KBM-7 (cell line): ENCODE measurements around the gene FLT1.

Experiments used
- DNase-seq: peaks from one replicate; pipeline ENCODE4 v3.0.0-alpha.2; 2015
- in situ Hi-C: fragments of 300-500 bp; cut with MboI; formaldehyde crosslinking; loops from 2 replicates; pipeline ENCODE4 v1.14.3; 2020; ENCODE audit warnings: low sequenced_read_pairs, low pct_unique_long_range_greater_than_20kb, mixed read lengths

The FLT1 gene

DNA sequence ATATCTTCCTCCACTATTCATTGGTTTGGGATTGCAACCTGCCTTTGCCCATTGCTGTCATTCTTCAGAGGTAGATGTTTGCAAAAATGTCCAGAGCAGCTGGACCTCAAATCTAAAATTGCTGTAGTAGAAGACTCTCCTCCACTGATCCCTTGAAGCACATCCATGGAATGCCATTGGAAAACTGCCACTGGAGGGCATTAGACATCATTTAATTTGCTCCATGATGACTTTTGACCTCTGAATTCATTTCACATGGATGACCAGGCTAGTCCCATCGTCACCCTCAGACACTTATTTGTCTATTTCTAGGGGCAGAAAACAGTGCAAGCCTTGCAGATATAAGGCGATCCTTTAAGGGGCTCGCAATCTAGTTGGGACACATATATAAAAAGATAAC, 33.9 kb upstream of the FLT1 start:
- in situ Hi-C loops, result no loop called here
- DNase-seq, result no peak

DNA sequence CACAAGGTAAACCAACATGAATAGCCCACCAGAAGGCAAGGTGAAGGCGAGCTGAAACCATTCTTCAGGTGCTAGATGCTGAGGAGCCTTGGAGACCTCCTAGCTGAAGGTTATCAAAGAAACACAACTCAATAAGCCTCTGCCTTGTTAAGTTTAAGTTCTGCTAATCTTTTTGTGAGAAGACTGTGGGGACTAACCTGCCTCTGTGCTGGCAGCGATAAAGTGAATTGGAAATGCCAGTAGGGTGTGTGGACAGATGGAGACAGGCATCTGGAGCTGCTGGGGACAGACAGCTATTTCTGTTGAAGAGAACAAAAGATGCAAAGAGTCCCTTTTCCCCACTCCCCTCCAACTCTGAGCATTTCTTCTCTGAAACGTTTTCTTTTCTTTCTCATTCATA, 33.5 kb upstream of the FLT1 start:
- in situ Hi-C loops, result no loop called here
- no peak for DNase-seq

DNA sequence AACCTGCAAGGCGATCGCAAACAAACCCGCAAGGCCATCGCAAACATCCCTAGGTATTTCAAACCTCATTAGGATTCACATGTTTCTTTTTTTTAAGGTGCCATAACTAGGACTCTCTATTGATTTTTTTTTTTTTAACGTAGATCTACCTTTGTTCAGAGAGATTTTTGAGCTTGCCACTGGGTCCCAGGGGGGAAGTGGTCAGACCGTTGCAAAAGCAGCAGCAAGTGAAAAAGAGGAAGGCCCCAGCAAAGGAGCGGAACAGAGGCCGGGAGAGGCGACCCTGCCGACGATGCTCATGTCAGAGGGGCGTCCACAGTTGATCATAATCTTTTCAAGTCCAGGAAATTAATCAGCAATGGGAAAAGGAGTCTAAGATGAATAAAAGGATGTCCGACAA, 32.7 kb upstream of the FLT1 start:
- in situ Hi-C loops, result no loop called here

DNA sequence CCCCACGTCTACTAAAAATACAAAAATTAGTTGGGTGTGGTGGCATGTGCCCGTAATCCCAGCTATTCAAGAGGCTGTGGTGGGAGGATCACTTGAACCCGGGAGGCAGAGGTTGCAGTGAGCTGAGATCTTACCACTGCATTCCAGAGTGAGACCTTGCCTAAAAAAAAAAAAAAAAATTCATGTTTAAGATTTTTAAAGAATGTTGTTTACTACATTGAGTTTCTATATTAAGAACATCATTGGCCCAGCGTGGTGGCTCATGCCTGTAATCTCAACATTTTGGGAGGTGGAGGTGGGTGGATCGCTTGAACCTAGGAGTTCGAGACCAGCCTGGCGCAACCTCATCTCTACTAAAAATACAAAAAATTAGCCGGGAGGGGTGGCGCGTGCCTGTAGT, 31.9 kb upstream of the FLT1 start:
- in situ Hi-C loops, result no loop called here
- no peak for DNase-seq

More for the DNA sequence above, 32.7 kb upstream of the FLT1 start:
- peak; percentile 75 for DNase-seq

DNA sequence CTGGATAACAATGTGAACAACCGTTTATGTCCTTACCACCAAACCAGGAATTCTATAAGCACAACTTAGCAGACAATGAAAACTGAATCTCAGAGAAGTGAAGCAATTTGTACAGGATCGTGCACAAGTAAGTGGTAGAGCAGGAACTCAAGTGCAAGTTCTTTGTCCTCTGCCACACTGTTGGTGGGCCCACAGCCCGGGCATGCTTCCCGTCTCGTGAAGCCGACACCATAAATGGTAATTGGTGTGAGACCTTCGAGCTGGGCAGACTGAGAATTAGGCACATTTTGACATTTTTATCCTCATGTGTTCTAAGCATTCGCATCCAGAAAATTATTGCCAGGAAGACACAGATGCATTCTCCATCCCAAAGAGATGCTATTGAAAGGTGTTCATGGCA, 27.9 kb upstream of the FLT1 start:
- in situ Hi-C loops, result no loop called here
- no peak for DNase-seq

DNA sequence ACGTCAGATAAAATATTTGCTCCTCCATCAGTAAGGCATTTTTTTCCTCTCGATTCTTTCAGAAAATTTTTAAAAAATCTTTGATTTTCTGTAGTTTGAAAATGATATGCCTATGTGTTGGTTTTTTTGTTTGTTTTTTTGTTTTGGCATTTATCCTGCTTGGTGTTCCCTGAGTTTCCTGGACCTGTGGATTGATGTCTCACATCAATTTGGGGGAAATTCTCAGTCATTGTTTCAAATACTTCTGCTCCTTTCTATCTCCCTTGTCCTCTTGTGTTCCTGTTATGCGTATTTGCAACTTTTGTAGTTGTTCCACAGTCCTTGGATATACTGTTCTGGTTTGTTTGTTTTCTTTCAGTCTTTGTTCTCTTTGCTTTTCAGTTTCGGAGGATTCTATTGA, 18.8 kb upstream of the FLT1 start:
- in situ Hi-C loops, result no loop called here
- DNase-seq, result no peak

DNA sequence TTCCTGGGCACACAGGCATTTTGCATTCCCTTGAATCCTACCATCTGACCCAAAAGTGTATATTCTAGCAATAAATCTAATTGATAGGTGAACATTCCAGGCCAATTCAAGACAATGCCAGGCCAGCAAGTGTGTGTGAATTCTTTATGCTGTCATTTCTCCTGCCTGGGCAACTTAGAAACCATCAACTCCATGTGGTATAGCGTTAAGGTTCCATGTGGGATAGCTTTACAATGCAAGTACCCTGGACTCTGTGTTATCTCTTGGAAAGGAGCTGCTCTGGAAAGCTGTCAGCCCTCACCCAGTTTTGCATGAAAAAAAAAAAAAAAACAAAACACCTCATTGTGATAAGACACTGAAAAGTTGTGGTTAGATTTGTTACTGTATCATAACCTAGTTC, 15.6 kb upstream of the FLT1 start:
- DNase-seq, result no peak
- in situ Hi-C loops, result no loop called here

DNA sequence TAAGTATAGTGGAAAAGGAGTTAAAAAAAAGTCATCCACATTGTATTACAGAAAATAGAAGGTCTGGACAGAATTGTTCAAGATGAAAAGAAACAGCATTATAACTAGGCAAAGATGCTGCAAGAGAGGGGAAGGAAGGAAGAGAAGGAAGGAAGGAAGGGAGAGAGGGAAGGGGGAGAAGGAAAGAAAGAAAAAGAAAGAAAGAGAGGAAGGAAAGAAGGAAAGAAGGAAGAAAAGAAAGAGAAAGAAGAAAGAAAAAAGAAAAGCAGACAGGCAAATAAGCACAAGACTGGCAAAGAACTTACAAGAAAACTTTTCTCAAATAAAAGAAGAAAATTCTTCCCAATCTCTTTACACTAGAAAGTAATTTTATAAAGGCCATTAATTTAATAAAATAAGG, 15.1 kb upstream of the FLT1 start:
- in situ Hi-C loops, result no loop called here
- no peak for DNase-seq

DNA sequence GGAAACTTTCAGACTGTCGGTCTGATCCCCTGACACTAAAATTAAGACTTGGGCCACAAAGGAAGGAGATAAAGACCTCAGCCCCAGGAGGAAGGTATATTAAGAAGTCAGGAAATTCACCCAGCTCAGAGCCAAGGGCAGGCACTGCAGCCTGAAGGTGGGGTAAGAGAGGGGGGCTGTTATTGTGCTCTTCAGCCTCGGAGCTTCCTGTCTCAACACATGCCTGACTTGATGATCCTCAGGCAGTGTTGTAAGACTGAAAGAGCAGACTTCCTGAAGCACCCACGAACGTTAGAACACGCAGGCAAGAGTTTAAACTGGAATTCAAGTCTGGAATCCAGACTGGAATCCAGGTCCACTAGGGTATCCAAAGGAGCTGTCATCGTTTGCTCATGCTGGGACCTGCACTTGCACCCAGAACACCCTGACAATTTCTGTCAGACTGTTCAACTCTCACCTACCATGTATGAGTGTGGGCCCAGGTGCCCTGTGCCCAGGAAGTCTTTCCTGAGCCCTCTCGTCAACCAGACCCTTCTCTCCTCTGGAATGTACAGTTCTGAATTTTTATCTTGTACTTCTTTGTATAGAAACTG, 10.7 kb upstream of the FLT1 start:
- in situ Hi-C loops, result no loop called here
- peak; percentile 23 for DNase-seq

DNA sequence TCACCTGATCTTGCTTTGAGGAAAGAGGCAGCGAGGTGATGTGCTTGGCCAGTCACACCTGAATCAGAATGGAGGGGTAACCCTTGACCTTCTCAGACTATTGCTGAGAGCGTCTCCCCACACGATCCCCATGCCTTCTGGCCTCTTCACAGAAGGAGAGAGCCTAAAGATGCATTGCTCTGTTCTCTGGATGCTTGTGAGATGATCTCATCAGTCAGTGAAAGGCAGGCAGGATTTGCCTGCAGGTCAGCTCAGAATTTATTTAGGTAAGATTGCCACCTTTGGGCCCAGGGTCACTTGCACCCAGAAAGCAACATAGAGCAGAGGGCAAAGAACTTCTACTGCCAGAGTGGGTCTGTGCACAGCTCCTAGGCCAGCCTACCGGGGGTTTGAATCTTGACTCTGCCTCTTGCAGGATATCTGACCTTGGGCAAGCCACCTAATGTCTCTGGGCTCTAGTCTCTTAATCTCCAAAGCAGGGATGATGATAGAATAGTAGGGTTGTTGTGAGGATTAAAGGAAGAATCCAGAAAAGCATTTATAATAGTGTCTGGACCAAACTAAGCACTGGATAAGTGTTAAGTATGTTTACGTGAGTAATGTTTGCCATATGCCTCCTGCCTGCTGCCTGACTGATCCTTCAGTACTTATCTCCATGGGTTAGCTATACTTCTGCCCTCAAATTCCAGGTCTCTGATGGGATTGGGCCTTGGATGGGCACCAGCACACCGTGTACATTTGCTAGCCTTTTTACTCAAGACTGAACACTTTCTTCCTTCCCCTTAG, 8.4 kb upstream of the FLT1 start:
- no peak for DNase-seq
- in situ Hi-C loops, result no loop called here

DNA sequence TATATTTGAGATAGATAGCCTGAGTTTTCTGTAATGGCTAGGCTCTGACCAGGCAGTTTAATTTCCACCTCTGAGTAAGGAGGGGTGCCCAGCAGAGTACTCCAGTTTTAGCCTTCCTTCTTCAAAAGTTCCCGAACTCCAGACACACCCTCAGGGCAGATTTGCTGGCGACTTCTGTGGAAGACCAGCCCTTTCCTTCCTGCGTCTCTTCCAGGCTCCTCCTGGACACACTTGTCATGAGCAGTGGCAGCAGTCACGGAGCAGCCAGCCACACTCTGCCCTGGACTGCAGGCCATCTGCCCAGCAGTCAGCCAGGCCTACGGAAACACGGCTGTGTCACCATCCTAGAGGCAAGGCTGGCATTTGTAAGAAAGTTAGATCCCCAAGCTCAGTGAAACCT, 6.6 kb upstream of the FLT1 start:
- DNase-seq, result no peak
- in situ Hi-C loops, result no loop called here

DNA sequence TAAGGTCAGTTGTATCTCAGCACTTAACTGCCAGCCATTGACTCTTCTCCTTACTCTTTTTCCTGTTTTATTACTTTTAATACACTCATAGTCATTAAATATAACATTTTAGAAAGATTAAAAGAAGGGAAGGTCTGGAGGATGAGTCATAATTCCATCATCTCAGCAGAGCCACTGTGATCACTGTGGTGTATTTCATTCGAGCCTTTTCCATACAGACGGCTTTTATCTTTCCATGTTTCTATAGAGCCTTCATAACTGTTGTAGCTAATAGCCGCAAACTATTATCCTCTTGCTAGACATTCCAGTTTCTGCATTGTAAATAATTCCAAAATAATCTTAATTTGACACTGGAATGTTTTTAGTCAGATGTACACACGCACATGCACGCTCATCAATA, 4.7 kb upstream of the FLT1 start:
- no peak for DNase-seq
- in situ Hi-C loops, result no loop called here

DNA sequence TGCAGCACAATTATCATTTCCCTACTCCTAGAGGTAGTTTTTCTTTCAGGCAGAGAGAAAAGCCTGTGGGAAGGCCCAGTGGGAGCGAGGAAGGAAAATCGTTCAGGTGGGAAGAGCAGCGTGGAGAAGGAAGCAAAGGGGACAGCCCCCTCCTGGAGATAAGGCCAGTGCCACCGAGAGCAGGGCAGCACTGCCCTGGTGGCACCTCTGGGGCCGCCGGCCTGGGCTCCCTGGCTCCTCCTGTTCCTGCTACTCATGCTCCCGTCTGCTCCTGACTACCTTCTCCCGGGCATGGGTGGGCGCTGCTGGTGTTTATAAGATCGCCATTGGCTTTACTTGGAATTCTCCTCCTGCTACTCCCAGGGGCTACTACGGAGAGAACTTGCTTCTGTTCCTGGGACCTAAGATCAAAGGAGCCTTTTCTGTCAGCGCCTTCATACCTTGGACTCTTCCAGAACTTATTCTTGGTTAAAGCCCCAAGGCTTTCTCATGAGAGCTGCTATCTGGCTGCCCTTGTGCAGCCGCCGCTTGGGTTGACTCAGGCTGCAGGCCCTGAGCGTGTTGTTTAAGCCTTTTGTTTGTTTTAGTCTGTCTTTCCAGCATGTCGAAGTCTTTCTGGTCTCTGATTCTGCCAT, 3.7 kb upstream of the FLT1 start:
- no peak for DNase-seq
- in situ Hi-C loops, result no loop called here

DNA sequence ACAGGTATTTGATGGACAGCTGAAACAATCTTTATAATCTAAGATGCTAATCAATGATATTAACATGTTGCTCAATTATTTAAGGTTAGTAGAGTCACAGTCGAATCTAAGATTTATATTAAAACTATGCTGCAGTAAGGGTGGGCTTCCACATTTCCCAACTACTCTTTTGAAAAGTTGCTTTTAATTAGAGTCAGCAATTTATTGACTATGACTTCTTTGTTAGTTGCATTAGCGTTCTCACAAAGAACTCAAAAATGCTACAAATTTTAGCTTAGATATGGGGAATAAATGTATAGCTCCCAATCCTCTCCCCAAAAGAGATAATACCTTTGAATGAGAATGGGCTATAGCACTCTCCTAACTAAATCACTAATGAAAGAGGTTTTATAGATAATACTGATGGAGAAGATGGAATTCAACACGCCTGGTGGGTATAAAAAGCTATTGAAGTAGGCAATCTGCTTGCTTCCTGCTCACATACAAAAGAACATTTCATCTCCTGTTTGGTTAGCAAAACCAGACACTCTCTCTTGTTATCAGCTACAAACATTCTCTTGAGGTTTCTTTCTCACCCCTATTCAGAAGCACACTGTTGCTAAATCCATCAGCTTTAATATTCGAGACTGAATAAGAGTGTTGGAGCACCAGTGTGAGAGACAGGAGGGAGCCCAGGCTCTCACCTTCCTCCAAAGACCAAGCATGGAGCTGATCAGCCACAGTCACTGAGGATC, 2.4 kb upstream of the FLT1 start:
- in situ Hi-C loops, result no loop called here
- DNase-seq, result no peak

DNA sequence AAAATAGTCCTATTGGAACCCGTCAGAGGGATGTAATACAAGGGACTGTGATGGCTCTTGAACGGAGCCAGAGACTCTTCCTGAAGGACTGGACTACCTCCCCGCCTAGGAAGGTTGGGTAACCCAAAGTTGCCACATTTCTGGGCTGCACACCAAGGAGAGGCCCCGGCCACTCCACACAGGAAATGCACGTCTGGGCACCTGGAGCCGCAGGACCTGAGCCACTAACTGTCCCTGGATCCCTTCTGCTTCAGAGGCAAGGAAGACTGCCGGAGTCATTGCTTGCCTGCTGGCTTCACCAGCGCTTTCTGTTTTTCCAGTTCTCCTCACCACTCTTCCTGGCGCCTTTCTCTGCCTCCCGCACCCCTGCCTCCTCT, 1.2 kb upstream of the FLT1 start:
- DNase-seq, result no peak
- in situ Hi-C loops, result no loop called here

DNA sequence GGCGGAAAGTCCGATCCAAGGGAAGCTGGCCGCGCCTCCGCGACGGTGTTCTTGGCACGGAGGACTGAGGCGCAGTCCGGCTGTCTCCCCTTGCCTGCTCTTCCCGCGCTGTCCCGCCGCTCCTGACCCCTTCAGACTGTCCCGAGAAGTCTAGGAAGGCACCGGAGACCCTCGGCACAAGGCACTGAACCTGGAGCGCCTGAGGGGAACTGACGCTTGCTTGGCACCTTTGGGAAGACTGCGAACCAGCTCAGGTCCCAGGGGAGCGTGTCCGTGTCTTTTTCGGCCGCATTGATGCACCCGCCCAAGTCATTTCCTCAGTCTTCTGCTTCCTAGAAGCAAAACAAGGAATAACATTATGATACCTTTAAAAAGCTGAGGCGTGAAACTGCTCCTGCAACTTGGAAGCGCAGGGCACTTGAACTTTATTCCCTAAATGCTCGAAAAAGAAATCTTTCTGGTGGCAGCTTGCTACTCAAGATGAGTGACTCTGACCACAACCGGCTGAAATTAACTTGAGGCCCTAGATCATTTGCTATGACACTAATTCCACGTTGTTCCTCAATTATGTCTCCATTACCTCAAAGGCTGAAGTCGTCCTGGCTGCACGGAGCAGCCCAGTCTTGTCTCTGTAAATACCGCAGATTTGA, 735 bp upstream of the FLT1 start:
- in situ Hi-C loops, result no loop called here
- peak; percentile 29 for DNase-seq

DNA sequence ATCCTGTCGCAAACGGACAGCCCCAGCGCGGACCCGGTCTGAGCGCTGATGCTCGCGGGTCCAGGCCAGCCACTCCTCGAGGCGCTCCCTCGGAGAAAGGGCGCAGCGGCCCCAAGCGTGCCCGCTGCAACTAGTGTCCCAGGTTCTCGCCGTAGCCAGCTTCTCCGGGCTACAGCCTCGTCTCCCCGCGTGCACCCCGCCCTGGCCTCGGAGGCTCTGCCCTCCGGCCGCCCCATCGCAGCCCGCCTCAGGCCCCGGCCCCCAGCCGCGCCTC, 487 bp downstream of the FLT1 start:
- DNase-seq, result no peak
- in situ Hi-C loops, result no loop called here

DNA sequence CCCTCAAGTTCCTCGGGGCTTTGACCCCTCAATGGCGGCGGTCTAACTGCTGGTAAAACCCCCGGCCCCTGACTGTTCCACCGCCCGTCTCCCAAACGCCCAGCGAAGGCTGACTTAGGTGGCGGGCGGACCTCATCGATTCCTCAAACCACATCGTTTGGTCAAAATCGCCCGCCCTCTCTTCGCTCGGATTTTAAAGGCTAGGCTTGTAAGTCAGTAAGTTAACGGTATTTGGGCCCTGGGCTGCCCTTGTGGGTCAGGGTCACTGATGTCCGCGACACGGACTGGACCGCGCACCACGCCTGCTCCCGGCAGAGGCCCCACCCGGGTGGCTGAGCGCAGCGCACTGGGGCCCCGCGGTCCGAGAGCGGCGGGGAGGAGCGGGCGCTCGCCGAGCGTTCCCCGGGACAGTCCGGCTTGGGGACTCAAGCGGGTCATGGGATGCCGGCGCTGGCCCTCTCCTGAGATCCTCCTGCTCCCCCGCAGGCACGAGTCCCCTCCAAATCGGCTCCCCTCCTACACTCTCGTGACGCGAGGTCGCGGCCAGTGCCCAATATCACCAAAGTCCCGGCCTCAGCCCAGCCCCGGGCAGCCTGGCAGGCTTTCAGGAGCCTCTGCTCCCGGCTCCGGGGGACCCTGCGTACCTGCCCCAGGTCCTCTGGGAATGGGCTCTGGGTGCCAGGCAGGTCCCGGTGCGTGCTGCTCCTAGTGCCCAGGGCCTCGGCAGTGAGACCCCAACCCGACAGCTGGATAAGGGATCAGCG, 1.0 kb downstream of the FLT1 start:
- no peak for DNase-seq
- in situ Hi-C loops, result no loop called here
